GM12874 (cell line): ENCODE data around the gene ZNF766.

Experiments
- TF ChIP-seq, protein P1 (sequence below): IDR thresholded peaks from 2 replicates; pipeline ENCODE4 v1.5.1; 2011; ENCODE audit warnings: low read depth, mild to moderate bottlenecking, control low read depth, low read length, moderate library complexity; ENCODE audit not compliant: insufficient read depth

The ZNF766 gene

DNA sequence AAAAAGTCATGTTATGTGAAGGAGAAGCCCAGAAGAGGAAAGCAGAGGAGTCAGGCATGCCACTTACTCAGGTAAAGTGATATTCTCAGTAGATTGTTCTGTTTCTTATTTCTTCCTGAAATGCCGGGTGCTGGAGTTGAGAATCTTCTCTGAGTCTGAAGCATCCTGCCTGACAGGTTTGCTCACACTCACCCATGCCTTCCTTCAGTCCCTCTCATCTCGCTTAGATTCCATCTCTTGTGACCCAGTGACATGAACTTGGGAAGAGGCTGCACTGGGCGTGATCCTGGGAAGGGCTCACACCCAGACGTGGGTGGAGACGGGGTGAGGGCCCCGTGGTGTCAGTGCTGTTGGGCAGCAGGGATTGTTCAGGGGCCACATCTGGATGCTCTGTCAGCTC is 8.1 kb downstream of the ZNF766 start:
- TF ChIP-seq, protein P1, sequence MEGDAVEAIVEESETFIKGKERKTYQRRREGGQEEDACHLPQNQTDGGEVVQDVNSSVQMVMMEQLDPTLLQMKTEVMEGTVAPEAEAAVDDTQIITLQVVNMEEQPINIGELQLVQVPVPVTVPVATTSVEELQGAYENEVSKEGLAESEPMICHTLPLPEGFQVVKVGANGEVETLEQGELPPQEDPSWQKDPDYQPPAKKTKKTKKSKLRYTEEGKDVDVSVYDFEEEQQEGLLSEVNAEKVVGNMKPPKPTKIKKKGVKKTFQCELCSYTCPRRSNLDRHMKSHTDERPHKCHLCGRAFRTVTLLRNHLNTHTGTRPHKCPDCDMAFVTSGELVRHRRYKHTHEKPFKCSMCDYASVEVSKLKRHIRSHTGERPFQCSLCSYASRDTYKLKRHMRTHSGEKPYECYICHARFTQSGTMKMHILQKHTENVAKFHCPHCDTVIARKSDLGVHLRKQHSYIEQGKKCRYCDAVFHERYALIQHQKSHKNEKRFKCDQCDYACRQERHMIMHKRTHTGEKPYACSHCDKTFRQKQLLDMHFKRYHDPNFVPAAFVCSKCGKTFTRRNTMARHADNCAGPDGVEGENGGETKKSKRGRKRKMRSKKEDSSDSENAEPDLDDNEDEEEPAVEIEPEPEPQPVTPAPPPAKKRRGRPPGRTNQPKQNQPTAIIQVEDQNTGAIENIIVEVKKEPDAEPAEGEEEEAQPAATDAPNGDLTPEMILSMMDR, result no peak

DNA sequence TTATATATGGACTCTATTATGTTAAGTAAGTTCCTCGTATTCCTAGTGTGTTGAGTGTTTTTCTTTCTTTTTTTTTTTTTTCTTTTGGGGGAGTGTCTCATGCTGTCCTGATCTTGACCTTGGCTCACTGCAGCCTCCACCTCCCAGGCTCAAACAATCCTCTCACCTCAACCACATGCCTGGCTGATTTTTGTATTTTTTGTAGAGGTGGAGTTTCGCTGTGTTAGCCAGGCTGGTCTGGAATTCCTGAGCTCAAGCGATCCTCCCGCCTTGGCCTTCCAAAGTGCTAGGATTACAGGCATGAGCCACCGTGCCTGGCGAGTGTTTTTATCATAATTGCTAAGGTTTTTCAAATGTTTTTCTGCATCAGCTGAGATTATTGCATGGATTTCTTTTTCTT is 16.9 kb downstream of the ZNF766 start:
- TF ChIP-seq, protein P1, result no peak

DNA sequence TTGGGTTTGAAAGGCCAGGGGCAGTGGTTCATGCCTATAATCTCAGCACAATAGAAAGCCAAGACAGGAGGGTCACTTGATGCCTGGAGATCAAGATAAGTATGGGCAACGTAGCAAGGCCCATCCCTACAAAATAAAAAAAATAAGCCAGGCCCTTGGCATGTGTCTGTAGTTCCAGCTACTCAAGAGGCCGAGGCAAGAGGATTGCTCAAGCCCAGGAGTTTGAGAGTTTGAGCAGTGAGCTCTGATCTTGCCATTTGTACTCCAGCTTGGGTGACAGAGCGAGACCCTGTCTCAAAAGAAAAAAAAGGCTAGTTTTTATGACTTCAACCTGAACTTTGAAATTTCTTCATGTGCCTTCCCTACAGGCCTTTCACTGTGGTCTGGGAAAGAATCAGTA is 22.4 kb downstream of the ZNF766 start:
- TF ChIP-seq, protein P1, result no peak

DNA sequence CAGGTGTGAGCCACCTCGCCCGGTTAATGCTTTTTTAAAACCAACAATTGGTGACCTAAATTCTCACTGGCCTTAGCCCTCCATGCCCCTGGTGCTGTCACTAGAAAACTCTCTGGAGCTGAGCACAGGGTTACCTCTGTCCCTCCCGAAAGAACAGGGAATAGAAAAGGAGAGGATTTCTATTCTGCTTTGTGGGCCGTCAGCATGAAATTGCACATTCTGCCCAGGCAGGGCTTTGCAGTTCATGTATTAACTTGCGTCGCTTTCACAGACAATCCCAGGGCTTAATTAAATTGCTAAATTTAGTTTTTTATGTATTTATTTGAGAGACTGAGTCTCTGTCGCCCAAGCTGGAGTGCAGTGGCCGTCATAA is 27.0 kb downstream of the ZNF766 start:
- TF ChIP-seq, protein P1, result no peak

DNA sequence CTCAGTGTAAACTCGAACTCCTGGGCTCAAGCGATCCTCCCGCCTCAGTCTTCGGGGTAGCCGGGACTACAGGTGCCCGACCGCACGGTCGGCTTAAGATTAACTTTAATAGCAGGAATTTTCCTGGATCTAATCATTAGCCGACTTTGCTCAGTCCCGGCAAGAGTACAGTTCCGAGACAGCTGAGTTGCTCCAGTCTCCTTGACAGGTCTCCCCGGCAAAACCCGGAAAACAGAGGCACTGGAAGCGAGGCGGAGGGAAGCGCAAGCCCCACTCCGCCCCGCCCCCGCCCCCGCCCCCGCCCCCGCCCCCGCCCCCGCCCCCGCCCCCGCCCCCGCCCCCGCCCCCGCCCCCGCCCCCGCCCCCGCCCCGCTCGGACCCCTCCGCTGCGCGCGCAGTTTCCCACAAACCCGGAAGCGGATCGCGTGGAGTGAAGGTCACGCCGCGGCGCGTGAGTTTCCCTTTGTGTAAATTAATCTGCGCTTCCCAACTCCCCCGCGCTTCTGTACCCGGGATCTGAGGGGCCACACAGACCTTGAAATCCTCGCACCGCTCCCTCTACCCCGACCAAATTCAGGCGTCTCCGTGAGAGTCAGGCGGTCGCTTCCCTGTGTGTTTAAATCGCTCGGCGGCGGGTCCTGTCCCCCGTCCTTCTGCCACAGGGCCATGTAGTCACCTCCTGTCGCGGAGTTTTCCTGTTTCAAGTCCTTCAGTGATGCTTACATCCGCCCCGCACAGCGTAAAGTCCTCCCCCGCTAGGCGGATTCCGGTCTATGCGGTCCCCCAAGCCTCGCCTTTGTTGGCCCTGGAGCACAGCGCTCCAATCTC is 27.6 kb downstream of the ZNF766 start, which contains the start of gene ZNF480:
Gene ZNF480, plus strand, starts transcription at position 397 of the 828 bp plus-strand sequence. CDS start 3,244 bp downstream, outside the sequence.
- TF ChIP-seq, protein P1, result no peak

DNA sequence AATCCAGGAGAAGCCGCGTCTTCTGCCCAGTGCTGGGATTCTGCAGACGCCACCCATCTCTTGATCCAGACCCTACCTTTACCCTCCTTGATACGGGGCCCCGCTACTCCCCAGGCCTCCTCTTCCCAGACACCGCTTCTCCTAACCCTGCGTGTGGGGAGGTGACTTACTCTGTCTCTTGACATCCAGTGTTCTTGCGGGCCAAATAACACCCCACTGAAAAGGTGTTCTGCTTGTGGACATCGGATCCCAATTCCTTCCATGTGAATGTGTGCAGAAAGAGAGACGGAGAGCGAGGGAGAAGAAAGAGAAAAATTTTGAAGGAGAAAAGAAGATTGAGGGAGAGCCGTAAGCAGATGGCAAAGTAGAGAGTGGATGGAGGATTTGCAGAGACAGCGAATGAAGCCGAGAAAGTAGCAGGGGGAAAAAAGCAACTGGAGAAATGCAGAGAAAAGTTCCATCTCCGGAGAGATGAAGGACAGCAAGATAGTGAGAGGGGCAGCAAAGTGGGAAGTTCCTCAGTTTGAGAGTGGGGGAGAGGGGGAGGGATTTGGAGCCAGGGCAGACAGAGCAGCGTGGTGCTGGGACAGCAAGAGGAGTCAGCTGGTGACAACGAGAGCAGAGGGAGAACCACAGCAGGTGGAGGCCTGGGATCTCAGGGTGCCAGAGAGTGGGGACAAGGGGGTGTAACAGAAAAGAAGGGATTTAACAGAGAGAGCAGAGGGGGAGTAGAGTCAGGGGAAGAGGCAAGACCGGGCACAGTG is 28.4 kb downstream of the ZNF766 start:
- TF ChIP-seq, protein P1, result no peak

DNA sequence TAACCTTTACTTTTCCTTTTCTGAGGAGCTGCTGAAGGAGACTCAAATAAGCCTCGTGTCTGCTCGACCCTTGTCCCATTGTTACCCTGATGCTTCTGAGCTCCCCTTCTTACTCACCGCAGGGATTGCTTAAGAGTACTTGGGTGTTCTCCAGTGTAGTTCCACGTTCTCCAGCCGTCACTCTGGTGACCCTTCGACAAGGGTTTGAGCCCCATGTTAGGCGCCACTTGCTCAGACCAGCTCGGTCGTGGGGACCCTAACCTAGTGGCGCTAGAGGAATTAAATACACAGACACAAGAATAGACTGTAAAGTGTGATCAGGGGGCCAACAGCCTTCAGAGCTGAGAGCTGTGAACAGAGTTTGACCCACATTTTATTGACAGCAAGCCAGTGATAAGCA is 37.9 kb downstream of the ZNF766 start:
- TF ChIP-seq, protein P1, result no peak
